Right hindlimb (tissue), 1 donor: ENCODE data around the gene SRP14.
A peak's percentile ranks its signal among the peaks of the same experiment; 100 is the strongest.

Source experiments
- DNase-seq: peaks from one replicate; pipeline ENCODE4 v3.0.0-alpha.2; 2018

Gene SRP14

DNA sequence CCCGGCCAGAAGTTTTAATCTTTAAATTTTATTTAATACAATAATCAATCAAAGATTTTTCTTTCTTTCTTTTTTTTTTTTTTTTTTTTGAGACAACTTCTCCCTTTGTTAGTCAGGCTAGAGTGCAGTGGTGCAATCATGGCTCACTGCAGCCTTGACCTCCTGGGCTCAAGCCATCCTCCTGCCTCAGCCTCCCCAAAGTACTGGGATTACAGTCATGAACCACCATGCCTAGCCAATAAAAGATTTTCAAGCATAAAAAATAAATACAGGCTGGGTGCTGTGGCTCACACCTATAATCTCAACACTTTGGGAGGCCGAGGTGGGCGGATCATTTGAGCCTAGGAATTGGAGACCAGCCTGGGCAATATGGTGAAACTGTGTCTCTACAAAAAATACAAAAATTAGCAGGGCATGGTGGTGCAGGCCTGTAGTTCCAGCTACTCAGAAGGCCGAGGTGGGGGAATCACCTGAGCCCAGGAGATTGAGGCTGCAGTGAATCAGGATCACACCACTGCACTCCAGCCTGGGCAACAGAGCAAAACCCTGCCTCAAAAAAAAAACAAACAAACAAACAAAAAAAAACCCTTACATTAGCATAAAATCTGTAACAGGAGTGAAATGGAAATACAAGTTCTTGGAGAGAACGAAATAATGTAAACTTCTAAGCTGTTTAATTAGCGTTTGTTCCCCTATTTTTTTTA is 29.1 kb upstream of the SRP14 start:
- no peak for DNase-seq

DNA sequence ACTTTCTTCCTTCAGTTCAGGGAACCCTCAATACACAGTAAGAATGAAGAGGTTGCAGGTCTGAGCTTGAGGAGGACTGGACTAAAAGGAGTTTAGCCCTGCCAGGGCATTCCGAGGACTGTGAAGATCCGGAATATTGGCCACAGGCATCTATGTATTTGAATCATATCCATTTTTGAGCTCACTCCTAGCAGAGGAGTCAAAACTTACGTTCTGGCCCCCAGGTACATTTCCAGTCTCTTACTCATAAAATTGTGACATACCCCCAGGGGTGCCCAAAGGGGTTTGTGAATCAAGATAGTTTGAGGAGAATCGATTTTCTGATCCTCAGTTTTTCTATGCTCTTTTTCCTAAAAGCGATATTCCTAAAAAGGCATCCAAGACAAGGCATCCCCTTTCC is 27.6 kb upstream of the SRP14 start:
- DNase-seq, result no peak

DNA sequence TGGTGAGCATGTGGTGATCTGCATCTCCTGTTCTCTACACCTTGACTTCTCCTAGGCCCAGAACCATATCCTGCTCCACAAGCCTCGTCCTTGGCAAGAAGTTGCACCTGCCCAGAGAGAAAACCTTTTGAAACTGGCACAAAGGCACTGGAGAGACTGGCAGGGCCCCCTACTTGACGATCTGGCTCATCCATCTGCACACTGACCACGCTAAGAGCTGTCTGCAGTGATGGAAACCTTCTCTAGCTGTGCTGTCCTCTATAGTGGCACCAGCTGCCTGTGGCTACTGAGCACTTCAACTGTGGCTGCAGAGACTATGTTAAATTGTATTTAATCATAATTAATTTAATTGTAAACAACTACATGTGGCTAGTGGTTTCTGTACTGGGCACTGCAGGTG is 26.2 kb upstream of the SRP14 start:
- no peak for DNase-seq

DNA sequence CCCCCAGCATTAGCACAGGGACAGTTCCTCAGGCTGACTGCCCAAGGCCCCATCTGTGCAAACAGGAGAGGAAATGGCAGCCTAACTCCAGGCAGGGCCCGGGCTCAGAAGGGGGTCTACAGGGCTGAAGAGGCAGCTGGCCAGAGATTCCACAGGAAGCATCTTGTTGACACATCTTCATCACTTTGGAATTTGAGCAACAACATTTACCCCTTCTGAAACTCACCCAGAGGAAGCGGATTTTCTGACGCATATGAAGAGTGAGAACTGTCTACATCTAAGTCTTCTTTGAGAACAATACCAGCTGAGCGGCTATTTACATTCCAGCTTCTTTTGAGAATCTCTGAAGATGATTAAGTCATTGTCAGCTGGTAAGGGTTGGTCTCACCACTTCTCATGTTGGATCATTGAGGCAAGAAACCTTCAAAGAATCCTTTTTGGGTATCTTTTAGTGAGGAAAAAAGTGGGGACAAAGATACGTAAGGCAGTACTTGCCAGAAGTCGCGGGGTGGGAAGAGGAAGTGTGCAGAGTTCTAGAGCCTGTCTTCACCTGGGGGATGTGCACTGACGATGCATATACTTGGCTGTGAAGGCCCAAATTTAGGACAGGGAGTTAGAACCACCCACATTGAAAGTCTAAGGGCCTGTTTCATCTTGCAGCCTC is 25.4 kb upstream of the SRP14 start:
- no peak for DNase-seq

DNA sequence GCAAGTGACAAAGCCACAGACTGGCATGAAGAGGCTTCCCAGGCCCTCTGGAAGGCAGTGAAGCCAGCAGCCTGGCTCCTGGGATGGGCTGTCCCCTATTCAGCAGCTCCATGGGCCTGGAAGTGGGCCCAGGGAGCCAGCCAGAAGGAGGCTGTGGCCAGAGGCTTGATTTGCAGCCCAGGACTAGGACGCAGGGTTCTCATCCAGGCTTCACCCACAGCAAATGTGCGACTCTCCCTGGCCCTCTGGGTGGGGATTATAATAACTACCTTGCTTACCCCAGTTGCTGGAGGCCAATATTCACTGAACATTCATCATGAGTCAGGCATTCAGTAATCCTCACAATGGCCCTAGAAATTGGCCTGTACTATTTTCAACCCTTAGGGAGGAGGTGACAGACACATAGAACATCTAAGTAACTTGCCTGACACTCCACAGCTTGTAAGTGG is 24.6 kb upstream of the SRP14 start:
- DNase-seq, result no peak

DNA sequence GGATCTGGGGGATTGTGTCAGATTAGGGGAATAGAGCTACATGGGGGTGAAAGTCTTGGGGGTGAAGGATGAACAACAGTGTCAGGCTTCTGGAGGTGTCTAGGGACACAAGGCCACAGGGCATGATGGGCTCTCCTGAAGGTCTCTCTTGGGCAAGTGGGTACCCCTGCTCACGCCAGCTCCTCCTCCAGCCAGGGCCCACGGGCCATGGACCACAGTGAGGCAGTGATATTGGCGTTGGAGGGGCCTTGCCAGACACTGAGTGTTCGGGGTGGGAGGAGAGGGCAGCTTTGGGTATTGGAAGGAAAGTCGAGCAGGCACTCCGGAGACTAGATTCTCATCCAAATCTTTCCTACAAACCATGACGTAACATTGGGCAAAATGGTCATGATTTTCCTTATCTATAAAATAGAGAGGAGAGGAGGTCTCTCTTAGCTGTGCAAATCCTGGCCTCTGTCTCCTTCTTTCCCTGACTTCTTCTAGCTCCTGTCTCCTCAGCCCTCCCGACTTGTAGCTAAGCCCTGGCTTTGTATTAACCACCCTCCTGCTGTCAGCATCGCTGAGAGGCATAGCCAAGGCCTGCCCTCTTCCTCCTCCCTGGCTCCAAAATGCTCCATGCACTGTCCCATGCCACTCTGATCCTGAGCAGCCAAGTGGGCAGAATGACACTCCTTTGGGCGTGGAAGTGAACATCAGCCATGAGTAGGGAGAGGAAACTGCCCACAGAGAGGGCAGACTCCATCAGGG is 24.0 kb upstream of the SRP14 start:
- DNase-seq, result no peak

DNA sequence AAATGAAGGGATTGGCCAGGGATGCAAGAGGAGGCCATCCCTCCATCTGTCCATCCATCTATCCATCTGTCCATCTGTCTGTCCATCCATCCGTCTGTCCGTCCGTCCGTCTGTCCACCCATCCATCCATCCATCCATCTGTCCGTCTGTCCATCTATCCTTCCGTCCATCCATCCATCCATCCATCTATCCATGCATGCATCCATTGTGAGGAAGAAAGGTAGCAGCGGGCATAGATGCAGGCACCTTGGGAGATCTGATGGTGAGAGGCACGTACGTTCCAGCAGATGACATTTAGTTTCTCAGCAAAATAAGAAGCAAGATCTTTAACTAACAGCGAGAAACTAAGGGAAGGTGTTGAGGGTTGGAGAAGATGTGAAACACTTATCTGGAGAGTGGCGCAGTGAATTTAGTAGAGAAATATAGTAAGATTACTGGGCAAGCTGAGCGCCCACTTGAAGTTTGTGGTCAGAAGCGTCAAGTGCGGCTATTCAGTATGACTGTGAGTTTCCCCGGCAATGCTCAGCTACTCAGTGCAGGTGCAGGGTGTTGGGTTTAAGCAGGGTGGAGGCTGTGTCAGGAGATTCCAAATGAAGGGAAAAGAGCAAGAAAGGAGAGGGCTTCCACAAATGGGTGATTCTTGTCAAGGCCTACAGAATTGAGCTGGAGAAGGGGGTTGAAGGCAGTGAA is 22.4 kb upstream of the SRP14 start:
- DNase-seq, result no peak

DNA sequence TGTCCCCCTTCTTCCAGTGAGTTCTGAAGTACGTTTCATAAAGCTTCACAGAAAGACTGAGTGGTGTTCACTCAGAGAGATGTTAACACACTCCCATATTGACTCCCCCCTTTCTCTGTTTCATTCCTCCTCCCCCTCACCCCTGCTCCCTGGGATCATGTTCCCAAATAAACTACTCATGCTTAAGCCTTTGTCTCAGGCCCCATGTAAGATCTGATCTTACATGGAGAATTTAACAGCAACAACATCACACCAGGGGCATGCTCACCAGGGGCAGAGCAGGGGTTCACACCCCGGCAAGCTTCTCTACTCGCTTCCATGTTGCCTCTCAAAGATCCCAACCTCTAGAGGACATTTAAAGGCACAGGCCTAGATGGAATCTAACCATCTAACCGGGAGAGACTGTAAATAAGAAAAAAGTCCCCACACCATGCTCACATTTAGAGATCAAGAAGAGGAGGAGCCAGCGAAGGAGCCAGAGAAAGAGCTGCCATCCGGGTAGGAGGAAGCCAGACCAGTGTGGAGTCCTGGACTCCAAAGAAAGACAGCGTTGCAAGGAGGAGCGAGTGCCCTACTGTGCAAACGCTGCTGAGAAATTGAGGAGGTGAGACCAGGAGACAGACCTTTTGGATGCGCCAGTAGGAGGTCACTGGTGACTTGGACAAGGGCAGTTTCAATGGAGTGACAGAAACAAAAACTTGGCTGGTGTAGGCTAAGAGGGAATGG is 21.4 kb upstream of the SRP14 start:
- no peak for DNase-seq

DNA sequence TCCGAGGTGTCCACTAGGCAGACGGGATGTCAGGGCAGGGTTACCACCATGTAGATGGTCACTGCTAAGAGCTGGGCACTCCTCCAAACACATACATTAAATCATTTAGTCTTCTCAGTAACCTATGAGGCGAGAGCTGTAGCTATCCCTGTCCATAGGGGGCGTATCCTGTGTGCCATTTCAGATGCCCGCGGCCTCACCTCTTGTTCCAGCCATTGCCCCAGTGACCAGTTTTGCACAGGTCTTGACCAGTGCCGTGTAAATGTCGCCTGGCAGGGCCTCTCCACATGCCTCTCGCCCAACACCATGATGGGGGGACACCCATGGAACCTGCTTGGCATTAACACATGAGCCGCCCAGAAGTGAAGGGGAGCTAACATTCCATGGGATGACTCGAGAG is 20.8 kb upstream of the SRP14 start:
- DNase-seq, result no peak

DNA sequence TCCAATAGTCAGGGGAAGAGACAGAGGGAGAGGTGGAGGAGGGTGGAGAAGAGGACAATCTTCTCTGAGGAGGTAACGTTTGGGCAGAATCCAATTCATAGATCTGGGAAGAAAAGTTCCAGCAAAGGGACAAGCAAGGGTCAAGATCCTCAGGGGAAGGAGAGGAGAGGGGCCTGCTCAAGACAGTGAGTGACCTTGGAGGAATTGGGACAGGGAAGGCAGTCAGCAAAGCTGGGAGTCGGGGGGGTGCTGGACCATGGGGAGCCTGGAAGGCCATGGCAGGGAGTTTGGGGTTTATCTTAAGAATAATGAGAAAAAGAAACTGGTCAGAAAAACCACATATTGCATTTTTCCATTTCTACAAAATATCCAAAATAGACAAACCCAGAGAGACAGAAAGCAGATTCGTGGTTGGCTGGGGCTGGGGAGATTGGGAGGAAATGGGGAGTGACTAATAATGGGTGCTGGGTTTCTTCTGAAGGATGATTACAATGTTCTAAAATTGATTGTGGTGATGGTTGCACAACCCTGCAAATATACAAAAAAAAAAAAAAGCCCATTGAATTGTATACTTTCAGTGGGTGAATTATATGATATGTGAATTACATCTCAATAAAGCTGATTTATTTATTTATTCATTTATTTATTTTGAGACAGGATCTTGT is 19.6 kb upstream of the SRP14 start:
- no peak for DNase-seq

DNA sequence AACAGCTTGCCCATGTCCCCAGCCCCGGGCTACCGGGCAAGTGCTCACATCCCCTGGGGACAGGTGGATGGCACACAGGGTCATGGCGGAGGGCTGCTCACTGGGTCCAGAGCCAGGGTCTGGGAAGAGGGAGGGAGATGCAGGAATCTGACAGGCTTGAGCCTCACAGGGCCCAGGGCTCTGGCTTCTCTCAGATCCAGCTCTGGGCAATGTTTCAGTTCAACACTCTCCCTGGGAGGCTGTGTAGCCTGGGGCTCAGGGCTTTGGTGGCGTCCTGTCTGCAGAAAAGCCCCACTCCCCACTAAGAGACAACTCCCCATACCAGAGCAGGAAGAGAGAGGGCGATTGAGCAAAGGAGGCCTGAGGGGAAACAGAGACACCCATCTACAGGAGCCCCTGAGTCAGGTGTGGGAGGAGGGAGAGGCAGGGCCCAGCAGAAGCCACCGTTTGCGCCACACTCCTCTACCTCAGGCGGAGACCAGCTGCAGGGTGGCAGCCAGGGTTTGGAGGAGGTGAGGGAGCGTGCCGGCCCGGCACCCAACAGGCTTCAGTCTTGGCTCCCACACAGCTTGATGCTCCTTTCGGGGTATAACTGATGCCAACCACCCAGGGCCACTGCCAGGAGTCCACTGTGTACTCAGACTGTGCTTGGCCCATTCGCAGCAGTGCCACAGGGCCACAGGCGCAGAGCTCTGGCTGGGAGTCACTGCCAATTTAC is 16.8 kb upstream of the SRP14 start:
- no peak for DNase-seq

DNA sequence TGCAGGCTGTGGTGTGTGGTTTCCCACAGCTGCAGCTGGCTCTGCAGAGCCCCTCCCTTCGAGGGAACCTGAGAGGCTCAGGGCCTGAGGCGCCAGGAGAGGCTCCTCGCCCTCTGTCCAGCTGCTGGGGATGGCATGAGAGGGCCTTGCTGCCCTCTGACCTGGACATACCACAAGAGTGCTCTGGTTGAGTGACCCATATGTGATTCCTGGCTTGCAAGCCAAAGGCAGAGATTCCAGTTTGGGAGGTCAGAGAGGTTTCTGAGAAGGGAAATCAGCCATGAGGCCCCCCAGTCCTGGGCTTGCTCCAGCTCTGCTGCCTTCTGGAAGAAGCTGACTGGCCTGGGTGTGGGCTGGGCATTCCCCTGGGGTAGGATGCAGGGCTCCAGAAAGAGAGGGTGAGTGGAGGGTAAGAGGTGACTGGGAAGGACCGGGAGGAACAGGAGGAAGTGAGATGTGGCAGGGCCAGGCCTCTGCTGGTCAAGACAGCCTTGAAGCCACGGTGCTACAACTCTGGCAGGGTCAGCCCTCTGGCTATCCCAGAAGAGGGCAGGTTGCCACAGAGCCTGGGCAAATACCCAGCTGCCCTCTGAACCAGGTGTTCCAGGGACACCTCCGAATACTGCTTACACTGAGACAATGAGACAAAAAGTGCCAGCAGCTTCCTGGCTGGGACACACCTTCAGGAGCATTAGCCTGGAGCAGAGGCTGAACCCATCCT is 16.0 kb upstream of the SRP14 start:
- no peak for DNase-seq

DNA sequence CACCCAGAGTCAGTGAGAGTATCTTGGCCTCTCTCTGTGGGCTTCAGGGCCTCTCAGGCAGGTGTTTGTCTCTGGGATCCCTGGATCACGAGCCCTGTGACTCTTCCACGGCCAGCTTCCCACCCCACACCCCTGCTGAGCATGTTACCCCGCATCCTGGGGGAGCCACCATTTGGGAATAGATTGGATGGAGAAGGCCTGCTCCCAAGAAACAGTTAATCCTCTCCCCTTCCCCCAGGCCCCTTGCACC is 15.5 kb upstream of the SRP14 start:
- peak; percentile 81 for DNase-seq

DNA sequence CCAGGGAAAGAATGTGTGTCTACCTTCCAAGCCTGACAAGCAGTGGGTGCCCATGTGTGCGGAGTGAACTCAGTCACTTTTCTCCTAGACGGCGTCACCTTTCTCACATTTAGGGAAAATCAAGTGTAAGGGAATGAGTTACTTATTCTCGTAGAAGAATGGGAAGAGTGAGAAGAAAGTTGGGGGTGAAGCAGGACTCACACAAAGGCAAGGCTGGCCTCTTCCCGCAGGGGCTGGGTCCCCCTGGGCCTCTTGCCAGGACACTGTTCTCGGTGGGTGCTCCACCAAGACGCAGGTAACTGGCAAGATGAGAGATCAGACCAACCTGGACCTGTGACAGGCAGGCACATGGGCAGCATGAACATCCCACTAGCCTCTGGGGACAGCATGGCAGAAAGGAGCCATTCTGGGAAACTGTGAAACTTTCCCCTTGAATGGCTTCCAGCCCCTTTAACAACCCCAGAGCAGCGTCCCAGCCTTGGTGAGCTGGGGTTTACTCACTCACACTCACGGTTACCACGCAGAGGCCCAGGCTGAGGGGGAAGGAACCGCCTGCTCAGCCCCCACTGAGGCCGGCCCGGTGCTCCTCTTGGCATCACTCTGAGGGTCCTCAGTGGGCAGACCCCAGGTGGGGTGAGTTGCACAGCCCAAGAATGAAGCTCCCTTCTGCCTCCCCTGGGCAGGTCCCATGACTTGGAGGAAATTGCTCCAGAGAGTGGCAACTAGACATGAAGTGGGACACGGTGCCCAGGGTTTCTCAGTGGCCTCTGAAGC is 15.0 kb upstream of the SRP14 start:
- no peak for DNase-seq

DNA sequence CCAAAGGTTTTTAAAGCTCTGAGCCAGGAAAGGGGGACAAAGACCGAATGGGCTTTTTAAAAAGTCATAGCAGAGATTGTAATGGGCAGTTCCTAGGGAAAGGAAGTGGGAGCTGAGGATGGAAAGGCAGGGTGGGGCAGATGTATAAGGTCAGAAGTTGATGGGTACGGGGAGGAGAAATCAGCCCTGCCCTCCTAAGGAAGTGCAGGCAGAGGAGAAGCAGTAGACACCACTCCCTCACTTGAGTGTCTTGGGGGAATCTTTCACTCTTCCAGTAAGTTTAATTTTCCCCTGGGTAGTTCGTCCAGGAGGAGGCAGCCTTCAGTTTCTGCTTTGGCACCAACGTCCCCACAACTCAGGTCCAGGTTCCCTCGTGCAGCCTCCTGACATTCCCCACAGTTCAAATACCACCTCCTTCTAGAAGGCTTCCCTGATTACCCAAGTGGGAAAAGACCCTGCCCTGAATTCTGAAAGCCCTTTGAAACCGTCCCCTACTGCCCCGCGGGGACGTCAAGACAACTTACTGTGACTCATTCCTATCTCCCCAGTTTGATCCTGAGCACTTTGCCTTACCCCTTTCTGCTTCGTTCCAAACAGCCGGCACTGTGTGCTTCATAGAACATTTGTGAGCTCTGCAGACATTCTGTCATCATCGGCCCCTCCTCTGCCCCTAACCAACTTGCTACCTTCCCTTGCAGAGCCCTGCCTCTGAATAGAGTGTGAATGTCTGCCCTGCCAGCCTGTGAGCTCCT is 14.3 kb upstream of the SRP14 start:
- no peak for DNase-seq

DNA sequence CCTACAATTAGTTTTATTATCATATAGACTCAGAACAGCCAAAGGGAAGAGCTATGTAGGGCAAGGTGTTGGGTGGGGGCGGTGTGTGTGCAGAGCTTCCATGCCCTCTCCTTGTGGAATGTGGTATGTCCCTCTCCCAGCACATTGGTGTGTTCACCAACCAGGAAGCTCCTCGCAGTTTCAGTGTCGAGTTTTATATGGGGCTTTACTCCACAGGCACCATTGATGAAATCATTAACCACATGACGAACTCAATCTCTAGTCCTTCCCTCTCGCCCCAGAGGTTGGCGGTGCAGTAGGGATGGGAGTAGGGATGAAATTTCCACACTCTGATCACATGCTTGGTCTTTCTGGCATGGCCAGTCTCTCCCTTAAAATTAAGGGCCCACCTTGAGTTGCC is 13.6 kb upstream of the SRP14 start:
- no peak for DNase-seq

DNA sequence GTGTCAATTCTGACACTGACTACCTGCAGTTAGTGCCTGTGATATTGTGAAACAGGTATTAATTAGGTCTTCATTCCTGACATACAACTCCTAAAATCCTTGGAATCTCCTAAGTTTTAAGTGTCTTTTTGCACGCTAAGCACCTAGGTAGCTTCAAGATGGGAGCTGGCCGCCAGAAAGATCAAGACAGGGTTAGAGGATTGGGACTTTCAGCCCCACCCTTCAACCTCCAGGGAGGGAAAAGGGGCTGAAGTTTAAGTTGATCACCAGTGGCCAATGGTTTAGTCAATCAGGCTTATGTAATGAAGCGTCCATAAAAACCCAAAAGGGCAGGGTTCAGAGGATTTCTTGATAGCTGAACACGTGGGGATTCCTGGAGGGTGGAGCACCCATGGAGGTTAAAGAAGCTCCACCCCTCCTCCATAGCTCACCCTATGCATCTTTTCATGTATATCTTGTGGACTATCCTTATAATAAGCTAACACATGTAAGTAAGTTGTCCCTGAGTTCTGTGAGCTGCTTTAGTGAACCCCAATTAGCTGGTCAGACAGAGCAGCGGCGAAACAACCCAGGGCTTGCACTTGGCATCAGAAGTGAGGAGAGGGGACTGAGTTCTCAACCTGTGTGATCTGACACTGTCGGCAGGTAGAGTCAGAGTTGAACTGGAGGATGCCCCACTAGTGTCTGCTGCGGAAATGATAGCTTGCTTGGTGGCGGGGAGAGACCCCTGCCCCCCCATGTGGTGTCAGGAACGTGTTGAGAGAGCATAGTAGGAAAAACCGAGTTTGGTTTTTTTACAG is 12.8 kb upstream of the SRP14 start:
- DNase-seq, result no peak

DNA sequence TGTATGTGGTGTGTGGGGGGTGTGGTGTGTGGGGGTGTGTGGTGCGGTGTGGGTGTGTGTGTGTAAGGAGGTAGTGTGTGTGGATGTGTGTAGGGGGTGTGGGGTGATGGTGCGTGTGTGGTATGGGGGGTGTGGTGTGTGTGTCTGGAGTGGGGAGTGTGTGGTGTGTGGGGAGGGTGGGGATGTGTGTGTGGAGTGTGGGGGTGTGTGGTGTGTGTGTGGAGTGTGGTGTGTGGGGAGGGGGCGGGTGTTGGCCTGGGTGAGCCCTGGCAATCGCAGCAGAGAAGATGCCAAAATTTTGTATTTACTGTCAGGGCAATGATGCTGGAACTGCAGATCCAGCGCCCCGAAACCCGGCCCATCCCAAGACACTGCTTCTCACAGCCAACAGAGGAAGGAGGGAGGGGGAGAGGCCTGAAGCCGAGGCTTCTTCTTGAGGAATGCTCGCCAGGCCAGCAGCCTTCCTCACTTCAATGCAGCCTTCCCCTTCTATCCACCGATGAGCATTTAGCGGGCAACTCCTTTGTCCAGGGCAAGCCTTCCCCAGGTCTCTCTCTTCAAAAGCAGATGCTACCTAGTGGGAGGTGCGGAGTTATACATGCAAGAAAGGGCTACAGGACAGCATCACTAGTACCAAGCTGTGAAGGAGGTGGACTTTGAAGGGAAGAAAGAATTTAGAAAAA is 11.9 kb upstream of the SRP14 start:
- DNase-seq, result peak; percentile 60
